ENCODE results near the gene SETD1A.

The SETD1A gene

GRCh38 chr16:30956601-30957455 lies 726 bp upstream of the SETD1A start:
- DNase-seq, result peak; percentile 94

DNA sequence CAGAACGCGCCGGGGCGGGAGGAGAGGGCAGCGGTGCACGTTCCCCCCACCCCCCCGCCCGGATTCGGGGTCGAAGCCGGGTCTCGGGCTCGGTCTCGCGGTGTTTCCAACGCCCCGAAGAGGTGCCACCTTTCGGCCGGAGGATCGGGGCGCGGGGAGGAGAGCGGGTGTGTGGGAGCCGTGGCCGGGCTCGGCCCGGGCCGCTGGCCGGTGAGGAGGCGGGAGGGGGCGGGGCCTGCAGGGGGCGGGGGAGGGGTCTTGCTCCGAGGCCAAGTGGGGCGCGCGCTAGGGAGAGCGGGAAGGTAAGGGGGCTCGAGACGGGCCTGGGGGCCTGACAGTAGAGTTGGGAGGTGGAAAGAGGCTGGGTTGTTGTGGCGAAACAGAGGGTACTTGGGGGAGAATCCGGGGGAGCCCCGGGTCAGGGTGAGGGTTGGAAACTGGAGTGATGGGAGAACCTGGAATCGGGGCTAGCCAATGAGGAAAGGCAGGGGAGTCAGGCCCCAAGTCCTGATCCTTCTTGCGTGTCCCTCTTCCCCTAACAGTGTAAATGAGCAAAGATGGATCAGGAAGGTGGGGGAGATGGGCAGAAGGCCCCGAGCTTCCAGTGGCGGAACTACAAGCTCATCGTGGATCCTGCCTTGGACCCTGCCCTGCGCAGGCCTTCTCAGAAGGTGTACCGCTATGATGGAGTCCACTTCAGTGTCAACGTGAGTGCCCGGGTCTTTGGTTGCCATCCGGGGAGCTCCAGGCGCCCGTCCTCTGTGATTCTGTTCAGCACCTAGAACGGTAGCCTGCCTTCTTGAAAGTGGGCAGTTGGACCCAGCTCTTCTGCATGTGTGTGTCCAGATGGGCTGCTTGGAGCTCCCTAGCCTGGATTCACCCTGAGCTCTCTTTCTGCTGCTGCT lies 873 bp downstream of the SETD1A start:
- DNase-seq, result no peak

DNA sequence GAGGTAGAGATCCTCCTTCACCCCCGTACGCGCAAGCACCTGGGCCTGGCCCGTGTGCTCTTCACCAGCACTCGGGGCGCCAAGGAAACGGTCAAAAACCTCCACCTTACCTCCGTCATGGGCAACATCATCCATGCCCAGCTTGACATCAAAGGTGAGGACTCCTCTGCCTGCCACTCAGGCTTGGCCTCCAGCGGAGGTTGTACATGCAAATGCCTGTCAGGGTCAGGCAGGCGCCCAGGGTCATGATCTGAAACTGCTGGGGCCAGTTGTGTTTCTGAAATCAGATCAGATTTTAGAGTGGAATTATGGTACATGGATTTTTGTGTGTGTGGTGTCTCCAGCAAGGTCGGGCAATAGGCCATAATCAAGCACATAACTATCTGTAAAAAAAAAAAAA lies 3.8 kb downstream of the SETD1A start:
- DNase-seq, result no peak

DNA sequence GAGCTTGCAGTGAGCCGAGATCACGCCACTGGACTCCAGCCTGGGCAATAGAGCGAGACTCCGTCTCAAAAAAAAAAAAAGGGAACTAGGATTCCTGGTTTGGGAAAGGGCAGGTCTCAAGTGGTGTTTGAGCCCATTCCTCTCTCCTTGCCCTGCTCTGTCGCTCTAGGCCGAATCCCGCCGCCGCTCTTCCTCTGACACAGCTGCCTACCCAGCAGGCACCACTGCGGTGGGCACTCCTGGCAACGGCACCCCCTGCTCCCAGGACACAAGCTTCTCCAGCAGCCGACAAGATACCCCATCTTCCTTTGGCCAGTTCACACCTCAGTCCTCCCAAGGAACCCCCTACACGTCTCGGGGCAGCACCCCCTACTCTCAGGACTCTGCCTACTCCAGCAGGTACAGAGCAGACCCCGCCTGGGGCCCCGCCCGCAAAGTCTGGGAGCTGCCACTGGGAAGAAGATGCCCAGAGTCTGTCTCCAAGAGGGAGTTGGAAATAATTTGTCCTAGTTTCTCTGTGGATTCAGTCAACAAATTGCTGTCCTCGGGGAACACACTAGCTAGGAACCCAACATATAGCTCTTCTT lies 6.5 kb downstream of the SETD1A start:
- no peak for DNase-seq

- no peak for DNase-seq
These were observed 7.1 kb downstream of the SETD1A start for GRCh38 chr16:30964574-30965226.

DNA sequence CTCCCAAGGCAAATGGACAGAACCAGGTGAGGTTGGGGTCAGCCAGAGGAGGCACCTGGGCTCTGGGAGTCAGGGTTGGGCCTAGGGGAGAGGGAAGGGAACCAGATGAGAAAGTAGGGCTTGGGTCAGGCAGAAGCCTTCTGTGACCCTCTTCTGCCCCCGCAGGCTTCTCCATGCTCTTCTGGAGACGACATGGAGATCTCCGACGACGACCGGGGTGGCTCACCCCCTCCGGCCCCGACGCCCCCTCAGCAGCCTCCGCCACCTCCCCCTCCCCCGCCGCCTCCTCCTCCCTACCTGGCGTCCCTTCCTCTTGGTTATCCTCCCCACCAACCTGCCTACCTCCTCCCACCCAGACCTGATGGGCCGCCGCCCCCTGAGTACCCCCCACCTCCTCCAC lies 7.9 kb downstream of the SETD1A start:
- DNase-seq, result no peak

DNA sequence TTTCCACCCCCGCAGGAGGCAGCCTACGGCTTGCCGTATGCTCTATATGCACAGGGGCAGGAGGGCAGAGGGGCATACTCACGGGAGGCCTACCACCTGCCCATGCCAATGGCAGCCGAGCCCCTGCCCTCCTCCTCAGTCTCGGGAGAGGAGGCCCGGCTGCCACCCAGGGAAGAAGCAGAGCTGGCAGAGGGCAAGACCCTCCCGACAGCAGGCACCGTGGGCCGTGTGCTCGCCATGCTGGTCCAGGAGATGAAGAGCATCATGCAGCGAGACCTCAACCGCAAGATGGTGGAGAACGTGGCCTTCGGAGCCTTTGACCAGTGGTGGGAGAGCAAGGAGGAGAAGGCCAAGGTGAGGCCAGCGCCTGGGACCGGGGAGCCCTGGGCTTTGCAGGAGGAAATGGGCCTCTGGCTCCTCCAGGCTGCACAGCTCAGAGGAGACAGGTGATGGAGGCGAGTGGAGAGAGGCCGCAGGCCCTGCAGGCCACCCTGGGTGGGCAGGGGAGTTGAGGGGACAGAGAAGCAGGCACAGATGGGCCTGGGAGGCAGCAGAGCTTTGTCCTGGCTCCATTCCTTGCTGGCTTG lies 8.6 kb downstream of the SETD1A start:
- no peak for DNase-seq

GRCh38 chr16:30967795-30968194 lies 10.2 kb downstream of the SETD1A start:
- no peak for DNase-seq

- no peak for DNase-seq
These were observed 11.8 kb downstream of the SETD1A start for GRCh38 chr16:30969246-30969842.

DNA sequence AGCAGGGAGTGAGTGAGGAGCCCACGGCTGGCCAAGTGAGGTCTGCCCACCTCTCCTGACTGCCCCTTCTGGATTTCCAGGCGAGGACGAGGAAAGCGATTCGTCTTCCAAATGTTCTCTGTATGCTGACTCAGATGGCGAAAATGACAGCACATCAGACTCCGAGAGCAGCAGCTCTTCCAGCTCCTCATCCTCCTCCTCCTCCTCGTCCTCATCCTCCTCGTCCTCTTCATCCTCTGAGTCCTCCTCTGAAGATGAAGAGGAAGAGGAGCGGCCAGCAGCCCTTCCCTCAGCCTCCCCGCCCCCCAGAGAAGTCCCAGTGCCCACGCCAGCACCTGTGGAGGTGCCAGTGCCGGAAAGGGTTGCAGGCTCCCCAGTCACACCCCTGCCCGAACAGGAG lies 13.7 kb downstream of the SETD1A start:
- no peak for DNase-seq

DNA sequence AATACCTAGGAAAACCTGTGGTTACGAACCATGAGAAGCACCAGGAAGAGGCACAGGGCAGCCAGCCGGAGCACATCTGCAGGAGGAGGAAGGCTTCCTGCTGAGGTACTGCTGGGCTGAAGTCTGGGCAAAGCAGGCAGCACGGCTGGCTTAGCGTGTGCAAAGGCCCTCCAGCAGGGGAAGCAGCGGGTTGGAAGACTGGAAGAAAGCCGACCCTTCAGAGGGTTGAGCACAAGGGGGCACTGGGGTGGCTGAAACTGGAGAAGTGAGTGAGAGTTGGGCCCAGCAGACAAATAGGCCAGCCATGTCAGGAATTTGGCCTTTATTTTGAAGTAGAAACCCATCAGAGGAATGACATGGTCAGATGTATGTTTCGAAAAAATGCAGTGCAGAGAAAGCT lies 15.3 kb downstream of the SETD1A start:
- DNase-seq, result no peak

GRCh38 chr16:30974348-30974747 lies 16.8 kb downstream of the SETD1A start:
- DNase-seq, result no peak

GRCh38 chr16:30976486-30976885 lies 18.9 kb downstream of the SETD1A start:
- no peak for DNase-seq

DNA sequence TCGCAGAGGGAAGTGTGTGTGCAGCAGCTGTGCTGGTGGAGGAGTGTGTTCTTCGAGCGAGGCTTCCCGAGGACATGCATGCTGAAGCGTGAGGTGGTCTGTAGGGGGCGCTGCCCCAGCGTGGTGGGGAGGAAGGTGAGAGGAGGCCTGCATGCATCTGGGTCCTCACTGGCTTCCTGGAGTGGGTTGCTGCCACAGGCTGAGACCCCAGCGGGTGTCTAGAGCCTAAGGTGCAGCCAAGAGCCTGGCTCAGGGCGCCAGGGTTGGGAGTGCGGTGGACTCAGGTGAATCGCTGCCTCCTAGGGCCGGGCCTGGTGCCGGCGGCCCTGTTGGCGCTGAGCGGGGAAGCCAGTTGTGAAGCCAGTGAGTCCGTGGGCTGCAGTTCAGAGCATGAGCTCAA lies 19.9 kb downstream of the SETD1A start:
- DNase-seq, result peak; percentile 32

DNA sequence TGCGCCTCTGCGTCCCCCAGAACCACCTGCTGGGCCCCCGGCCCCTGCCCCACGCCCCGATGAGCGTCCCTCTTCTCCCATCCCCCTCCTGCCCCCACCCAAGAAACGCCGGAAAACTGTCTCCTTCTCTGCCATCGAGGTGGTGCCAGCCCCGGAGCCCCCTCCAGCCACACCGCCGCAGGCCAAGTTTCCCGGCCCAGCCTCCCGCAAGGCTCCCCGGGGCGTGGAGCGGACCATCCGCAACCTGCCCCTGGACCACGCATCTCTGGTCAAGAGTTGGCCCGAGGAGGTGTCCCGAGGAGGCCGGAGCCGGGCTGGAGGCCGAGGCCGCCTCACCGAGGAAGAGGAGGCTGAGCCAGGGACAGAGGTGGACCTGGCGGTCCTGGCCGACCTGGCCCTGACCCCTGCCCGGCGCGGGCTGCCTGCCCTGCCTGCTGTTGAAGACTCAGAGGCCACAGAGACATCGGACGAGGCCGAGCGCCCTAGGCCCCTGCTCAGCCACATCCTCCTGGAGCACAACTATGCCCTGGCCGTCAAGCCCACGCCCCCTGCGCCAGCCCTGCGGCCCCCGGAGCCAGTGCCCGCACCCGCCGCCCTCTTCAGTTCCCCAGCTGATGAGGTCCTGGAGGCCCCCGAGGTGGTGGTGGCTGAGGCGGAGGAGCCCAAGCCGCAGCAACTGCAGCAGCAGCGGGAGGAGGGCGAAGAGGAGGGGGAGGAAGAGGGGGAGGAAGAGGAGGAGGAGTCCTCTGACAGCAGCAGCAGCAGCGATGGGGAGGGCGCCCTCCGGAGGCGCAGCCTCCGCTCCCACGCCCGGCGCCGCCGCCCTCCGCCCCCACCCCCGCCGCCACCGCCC lies 21.8 kb downstream of the SETD1A start:
- no peak for DNase-seq

DNA sequence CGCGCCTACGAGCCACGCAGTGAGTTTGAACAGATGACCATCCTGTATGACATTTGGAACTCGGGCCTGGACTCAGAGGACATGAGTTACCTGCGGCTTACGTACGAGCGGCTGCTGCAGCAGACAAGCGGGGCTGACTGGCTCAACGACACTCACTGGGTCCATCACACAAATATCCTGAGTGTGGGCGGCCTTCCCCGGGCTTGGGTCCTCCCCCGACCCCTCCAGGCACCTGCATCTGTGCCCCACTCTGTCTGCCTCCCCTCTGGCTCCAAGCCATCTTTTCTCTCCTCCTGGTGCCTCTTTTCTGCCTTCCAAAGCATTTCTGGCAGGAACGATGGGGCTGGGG lies 22.4 kb downstream of the SETD1A start:
- no peak for DNase-seq

GRCh38 chr16:30980434-30980833 lies 22.9 kb downstream of the SETD1A start:
- no peak for DNase-seq

GRCh38 chr16:30980959-30981358 lies 23.4 kb downstream of the SETD1A start:
- no peak for DNase-seq

- no peak for DNase-seq
These were observed 25.2 kb downstream of the SETD1A start for GRCh38 chr16:30982548-30983288.

- DNase-seq, result no peak
These were observed 25.8 kb downstream of the SETD1A start for GRCh38 chr16:30983289-30983889.

Measured in CD4-positive, alpha-beta T cell treated with Interleukin-17A for 4 hours (primary cell).